ENCODE results near the gene ANKRD37.

Gene ANKRD37

DNA sequence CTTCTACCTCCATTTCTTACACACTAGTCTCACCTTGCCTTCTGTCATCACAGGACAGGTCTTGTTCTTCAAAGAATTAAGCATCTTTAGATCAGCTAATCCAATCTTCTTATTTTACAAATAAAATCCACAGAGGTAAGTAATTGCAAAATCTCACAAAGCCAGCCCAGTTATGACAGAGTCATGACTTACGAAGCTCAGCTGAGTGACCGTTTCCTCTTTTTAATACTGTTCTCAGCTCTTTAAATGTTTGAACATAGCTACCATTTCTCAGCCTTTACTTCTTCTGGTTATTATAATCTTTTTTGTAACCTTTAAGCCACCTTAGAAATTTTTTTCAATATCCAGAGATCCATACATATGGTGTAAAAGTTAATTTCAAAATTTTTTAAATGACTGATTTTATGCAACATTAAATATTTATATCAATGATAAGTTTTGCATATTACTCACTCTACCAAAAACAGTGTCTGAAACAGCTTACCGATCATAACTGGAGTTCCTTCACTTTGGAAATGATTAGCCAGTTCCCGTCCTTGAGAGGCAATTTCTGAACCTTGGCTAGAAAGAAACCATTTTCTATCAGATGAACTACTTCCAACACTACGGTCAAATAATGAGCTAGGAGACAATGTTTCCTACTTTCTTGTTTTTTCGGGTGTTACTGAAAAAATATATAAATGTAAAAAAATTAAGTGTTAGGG lies 8.8 kb downstream of the ANKRD37 start:
- peaks cover 40% of the 10 kb centered on the region for H3K36me3 ChIP-seq
- no peak overlapping the region for H3K27ac ChIP-seq
- no peak overlapping the region for H3K4me3 ChIP-seq (ENCODE audit: low read depth, low read length)
- H3K27me3 ChIP-seq (ENCODE audit: insufficient read depth, low read depth, severe bottlenecking) = no peaks in the 10 kb centered on the region
- TF ChIP-seq, protein P1, sequence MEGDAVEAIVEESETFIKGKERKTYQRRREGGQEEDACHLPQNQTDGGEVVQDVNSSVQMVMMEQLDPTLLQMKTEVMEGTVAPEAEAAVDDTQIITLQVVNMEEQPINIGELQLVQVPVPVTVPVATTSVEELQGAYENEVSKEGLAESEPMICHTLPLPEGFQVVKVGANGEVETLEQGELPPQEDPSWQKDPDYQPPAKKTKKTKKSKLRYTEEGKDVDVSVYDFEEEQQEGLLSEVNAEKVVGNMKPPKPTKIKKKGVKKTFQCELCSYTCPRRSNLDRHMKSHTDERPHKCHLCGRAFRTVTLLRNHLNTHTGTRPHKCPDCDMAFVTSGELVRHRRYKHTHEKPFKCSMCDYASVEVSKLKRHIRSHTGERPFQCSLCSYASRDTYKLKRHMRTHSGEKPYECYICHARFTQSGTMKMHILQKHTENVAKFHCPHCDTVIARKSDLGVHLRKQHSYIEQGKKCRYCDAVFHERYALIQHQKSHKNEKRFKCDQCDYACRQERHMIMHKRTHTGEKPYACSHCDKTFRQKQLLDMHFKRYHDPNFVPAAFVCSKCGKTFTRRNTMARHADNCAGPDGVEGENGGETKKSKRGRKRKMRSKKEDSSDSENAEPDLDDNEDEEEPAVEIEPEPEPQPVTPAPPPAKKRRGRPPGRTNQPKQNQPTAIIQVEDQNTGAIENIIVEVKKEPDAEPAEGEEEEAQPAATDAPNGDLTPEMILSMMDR (IDR thresholded peaks at IDR 0.05; ENCODE audit: low read depth, low read length) = no peak
- no peak for DNase-seq
- H3K9me3 ChIP-seq (ENCODE audit: severe bottlenecking) = peaks cover 3% of the 10 kb centered on the region

DNA sequence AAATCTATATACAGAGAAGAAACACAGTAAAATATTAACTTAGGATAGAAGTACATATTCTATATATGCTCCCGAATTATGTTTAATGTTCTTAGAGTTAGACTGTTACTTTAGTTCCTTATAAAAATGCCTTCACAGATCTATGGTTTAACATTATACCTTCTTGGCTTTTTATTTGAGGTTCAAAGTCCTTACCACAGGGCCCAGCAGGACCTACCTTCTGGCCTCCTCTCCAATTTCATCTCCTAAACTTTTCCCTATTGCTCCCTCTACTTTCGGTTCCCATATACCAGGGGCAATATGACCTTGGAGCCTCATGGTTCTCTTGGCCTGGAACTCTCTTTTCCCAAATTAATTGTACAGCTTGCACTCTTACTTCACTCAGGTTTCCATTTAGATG lies 11.8 kb downstream of the ANKRD37 start:
- TF ChIP-seq, protein P1 (IDR thresholded peaks at IDR 0.05; ENCODE audit: low read depth, low read length) = no peak
- Histone ChIP-seq H3K27me3 (ENCODE audit: insufficient read depth, low read depth, severe bottlenecking) (no peaks in the 10 kb centered on the region), H3K4me3 (ENCODE audit: low read depth, low read length) (no peak overlapping the region), H3K27ac (no peak overlapping the region), H3K36me3 (peaks cover 29% of the 10 kb centered on the region), H3K9me3 (ENCODE audit: severe bottlenecking) (peaks cover 3% of the 10 kb centered on the region)
- no peak for DNase-seq

DNA sequence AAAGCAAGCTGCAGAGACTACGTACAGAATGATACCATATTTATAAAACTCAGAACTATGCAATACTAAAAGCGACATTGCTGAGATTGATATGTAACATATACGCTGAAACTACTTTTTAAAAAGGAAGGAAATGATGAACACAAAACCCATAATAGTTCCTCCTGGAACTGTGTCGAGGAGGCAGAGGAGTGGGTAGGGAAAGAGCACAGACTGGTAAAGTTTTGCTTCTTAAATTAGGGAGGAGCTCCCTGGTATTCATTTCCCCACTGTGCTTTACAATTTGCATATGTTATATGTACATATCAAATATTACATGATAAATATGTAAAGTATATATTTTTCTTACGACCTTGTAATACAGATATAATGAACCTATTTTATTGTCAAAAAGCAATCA lies 15.2 kb downstream of the ANKRD37 start:
- H3K27ac ChIP-seq = no peak overlapping the region
- DNase-seq = no peak
- H3K9me3 ChIP-seq (ENCODE audit: severe bottlenecking) = peaks cover 3% of the 10 kb centered on the region
- H3K27me3 ChIP-seq (ENCODE audit: insufficient read depth, low read depth, severe bottlenecking) = no peaks in the 10 kb centered on the region
- TF ChIP-seq, protein P1 (IDR thresholded peaks at IDR 0.05; ENCODE audit: low read depth, low read length) = no peak
- no peak overlapping the region for H3K4me3 ChIP-seq (ENCODE audit: low read depth, low read length)
- H3K36me3 ChIP-seq = peaks cover 35% of the 10 kb centered on the region

DNA sequence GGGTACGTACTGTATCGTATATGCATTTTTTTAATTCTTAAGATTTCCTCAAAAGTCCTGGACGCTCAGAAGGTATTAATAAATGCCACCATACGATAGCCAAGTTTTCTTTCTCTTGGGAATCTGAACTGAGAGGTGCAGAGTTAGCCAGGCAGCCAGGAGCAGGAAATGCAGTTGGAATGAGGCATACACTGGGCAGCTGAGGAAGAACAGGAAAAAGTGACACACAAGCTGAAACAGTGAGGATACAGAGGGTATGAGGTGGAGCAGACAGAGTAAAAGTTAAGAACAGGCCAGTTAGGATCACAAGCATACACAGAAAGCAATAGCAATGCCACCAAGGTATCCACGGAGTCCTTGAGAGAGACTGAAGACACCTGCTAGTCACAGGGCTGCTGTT lies 15.8 kb downstream of the ANKRD37 start:
- Histone ChIP-seq H3K4me3 (ENCODE audit: low read depth, low read length) (no peak overlapping the region), H3K9me3 (ENCODE audit: severe bottlenecking) (peaks cover 3% of the 10 kb centered on the region), H3K27me3 (ENCODE audit: insufficient read depth, low read depth, severe bottlenecking) (no peaks in the 10 kb centered on the region), H3K36me3 (peaks cover 40% of the 10 kb centered on the region), H3K27ac (no peak overlapping the region)
- TF ChIP-seq, protein P1 (IDR thresholded peaks at IDR 0.05; ENCODE audit: low read depth, low read length) = no peak
- no peak for DNase-seq

DNA sequence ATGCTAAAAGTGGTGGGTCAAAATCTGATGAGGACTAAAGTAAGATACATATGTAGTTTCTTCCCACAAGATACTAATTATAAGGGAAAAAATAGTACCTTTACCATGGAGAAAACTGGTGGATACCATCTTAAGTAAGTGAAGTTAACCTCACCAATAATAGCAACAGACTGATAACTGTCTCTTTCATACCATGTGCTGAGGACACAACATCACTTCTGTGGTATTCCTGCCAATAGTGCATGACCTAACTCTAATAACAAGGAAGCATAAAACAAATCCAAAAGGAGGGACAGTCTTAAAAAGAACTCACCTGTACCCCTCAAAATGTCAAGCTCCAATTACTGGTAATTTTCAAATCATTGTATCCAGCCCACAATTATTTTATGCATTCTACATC lies 20.3 kb downstream of the ANKRD37 start:
- no peak overlapping the region for H3K4me3 ChIP-seq (ENCODE audit: low read depth, low read length)
- H3K27me3 ChIP-seq (ENCODE audit: insufficient read depth, low read depth, severe bottlenecking) = no peaks in the 10 kb centered on the region
- H3K36me3 ChIP-seq = peaks cover 48% of the 10 kb centered on the region
- H3K27ac ChIP-seq = no peak overlapping the region
- H3K9me3 ChIP-seq (ENCODE audit: severe bottlenecking) = no peaks in the 10 kb centered on the region
- TF ChIP-seq, protein P1 (IDR thresholded peaks at IDR 0.05; ENCODE audit: low read depth, low read length) = no peak
- DNase-seq = no peak

Measured in WERI-Rb-1 (cell line).